ENCODE measurements around the gene SPG11. TPM values are rescaled to one million over a fixed set of nuclear protein-coding genes. Genes with fewer than 3 reads are reported as not detected.
"Not testable (repeated sequence)": the region's sequence is repeated elsewhere in the genome, so short reads cannot be mapped to it uniquely, and the experiment has no call there.

The SPG11 gene
- total RNA-seq, 2 donors from 2014 or later, result 55.7 to 98.4 TPM

GRCh38 chr15:44692659-44693058 lies 29.2 kb upstream of the SPG11 start:
- Mint-ChIP-seq H3K9me3 (peaks cover 2% of the 10 kb centered on the region), H3K27ac (no peak overlapping the region), H3K27me3 (no peaks in the 10 kb centered on the region), H3K36me3 (ENCODE audit: low read depth) (no peaks in the 10 kb centered on the region), H3K4me1 (peaks cover 6% of the 10 kb centered on the region), H3K4me3 (no peak overlapping the region)
- no peak for ATAC-seq (replicated peaks)

- H3K27me3 Mint-ChIP-seq, H3K4me1 Mint-ChIP-seq, H3K27ac Mint-ChIP-seq: not testable (repeated sequence)
Measured at GRCh38 chr15:44690245-44690644, 26.8 kb upstream of the SPG11 start.

GRCh38 chr15:44689318-44689717 lies 25.9 kb upstream of the SPG11 start:
- H3K27ac Mint-ChIP-seq; ATAC-seq (replicated peaks); H3K27me3 Mint-ChIP-seq; H3K36me3 Mint-ChIP-seq (ENCODE audit: low read depth); H3K4me1 Mint-ChIP-seq; H3K4me3 Mint-ChIP-seq: not testable (repeated sequence)
- peaks cover 17% of the 10 kb centered on the region for H3K9me3 Mint-ChIP-seq

More at GRCh38 chr15:44690245-44690644, 26.8 kb upstream of the SPG11 start:
- peaks cover 15% of the 10 kb centered on the region for H3K9me3 Mint-ChIP-seq
- H3K4me3 Mint-ChIP-seq; H3K36me3 Mint-ChIP-seq (ENCODE audit: low read depth): not testable (repeated sequence)
- ATAC-seq (replicated peaks), result peak; percentile 37

GRCh38 chr15:44682809-44683682 lies 19.6 kb upstream of the SPG11 start:
- not testable (repeated sequence) for H3K36me3 Mint-ChIP-seq (ENCODE audit: low read depth); H3K27me3 Mint-ChIP-seq
- H3K4me1 Mint-ChIP-seq, result peaks cover 45% of the 10 kb centered on the region
- ATAC-seq (replicated peaks), result peak; percentile 79
- H3K4me3 Mint-ChIP-seq, result peak overlapping the region; percentile 88
- H3K27ac Mint-ChIP-seq, result peak overlapping the region; percentile 94
- peaks cover 30% of the 10 kb centered on the region for H3K9me3 Mint-ChIP-seq

GRCh38 chr15:44682211-44682610 lies 18.7 kb upstream of the SPG11 start:
- Mint-ChIP-seq H3K36me3 (ENCODE audit: low read depth) (no peaks in the 10 kb centered on the region), H3K9me3 (peaks cover 24% of the 10 kb centered on the region), H3K27me3 (no peaks in the 10 kb centered on the region), H3K4me1 (peaks cover 50% of the 10 kb centered on the region), H3K4me3 (peak overlapping the region; percentile 88), H3K27ac (peak overlapping the region; percentile 94)
- ATAC-seq (replicated peaks), result peak; percentile 78

- peaks cover 60% of the 10 kb centered on the region for H3K4me1 Mint-ChIP-seq
- H3K9me3 Mint-ChIP-seq, result peaks cover 12% of the 10 kb centered on the region
- peak overlapping the region; percentile 88 for H3K4me3 Mint-ChIP-seq
- ATAC-seq (replicated peaks), result peak; percentile 90
- no peaks in the 10 kb centered on the region for H3K36me3 Mint-ChIP-seq (ENCODE audit: low read depth)
- H3K27ac Mint-ChIP-seq, result peak overlapping the region; percentile 72
- H3K27me3 Mint-ChIP-seq, result no peaks in the 10 kb centered on the region
Measured at GRCh38 chr15:44676676-44677075, 13.2 kb upstream of the SPG11 start.

- Mint-ChIP-seq H3K27ac (peak overlapping the region; percentile 72), H3K4me3 (peak overlapping the region; percentile 88), H3K4me1 (peaks cover 57% of the 10 kb centered on the region), H3K9me3 (peaks cover 10% of the 10 kb centered on the region), H3K27me3 (no peaks in the 10 kb centered on the region), H3K36me3 (ENCODE audit: low read depth) (no peaks in the 10 kb centered on the region)
- ATAC-seq (replicated peaks), result no peak
Measured at GRCh38 chr15:44675911-44676310, 12.4 kb upstream of the SPG11 start.

GRCh38 chr15:44673639-44674038 lies 10.2 kb upstream of the SPG11 start:
- Mint-ChIP-seq H3K4me3 (no peak overlapping the region), H3K9me3 (peaks cover 3% of the 10 kb centered on the region), H3K27ac (no peak overlapping the region), H3K27me3 (no peaks in the 10 kb centered on the region), H3K36me3 (ENCODE audit: low read depth) (no peaks in the 10 kb centered on the region), H3K4me1 (peaks cover 53% of the 10 kb centered on the region)
- ATAC-seq (replicated peaks), result no peak

GRCh38 chr15:44670087-44670950 lies 6.9 kb upstream of the SPG11 start:
- ATAC-seq (replicated peaks), result no peak
- Mint-ChIP-seq H3K4me3 (peak overlapping the region; percentile 57), H3K27me3 (no peaks in the 10 kb centered on the region), H3K4me1 (peaks cover 47% of the 10 kb centered on the region), H3K36me3 (ENCODE audit: low read depth) (no peaks in the 10 kb centered on the region), H3K27ac (peak overlapping the region; percentile 63), H3K9me3 (peaks cover 3% of the 10 kb centered on the region)

GRCh38 chr15:44668921-44669320 lies 5.5 kb upstream of the SPG11 start:
- H3K27ac Mint-ChIP-seq, result peak overlapping the region; percentile 31
- peak overlapping the region; percentile 1 for H3K4me3 Mint-ChIP-seq
- no peaks in the 10 kb centered on the region for H3K27me3 Mint-ChIP-seq
- peaks cover 3% of the 10 kb centered on the region for H3K9me3 Mint-ChIP-seq
- peaks cover 42% of the 10 kb centered on the region for H3K4me1 Mint-ChIP-seq
- no peak for ATAC-seq (replicated peaks)
- peaks cover 7% of the 10 kb centered on the region for H3K36me3 Mint-ChIP-seq (ENCODE audit: low read depth)

GRCh38 chr15:44667039-44667360 lies 3.5 kb upstream of the SPG11 start:
- H3K36me3 Mint-ChIP-seq (ENCODE audit: low read depth), result peaks cover 21% of the 10 kb centered on the region
- no peak for ATAC-seq (replicated peaks)
- no peaks in the 10 kb centered on the region for H3K27me3 Mint-ChIP-seq
- peaks cover 31% of the 10 kb centered on the region for H3K4me1 Mint-ChIP-seq
- no peaks in the 10 kb centered on the region for H3K9me3 Mint-ChIP-seq
- peak overlapping the region; percentile 94 for H3K4me3 Mint-ChIP-seq
- H3K27ac Mint-ChIP-seq, result peak overlapping the region; percentile 97

GRCh38 chr15:44666210-44667038 lies 3.0 kb upstream of the SPG11 start:
- Mint-ChIP-seq H3K36me3 (ENCODE audit: low read depth) (peaks cover 21% of the 10 kb centered on the region), H3K27me3 (no peaks in the 10 kb centered on the region), H3K4me3 (peak overlapping the region; percentile 94), H3K27ac (peak overlapping the region; percentile 97), H3K4me1 (peaks cover 25% of the 10 kb centered on the region), H3K9me3 (no peaks in the 10 kb centered on the region)
- ATAC-seq (replicated peaks), result no peak

GRCh38 chr15:44662478-44663409 lies 718 bp downstream of the SPG11 start:
- H3K4me3 Mint-ChIP-seq, result peak overlapping the region; percentile 94

More at GRCh38 chr15:44662478-44663409, 718 bp downstream of the SPG11 start:
- Mint-ChIP-seq H3K36me3 (ENCODE audit: low read depth) (peaks cover 55% of the 10 kb centered on the region), H3K27ac (peak overlapping the region; percentile 97), H3K4me1 (peaks cover 19% of the 10 kb centered on the region), H3K27me3 (no peaks in the 10 kb centered on the region), H3K9me3 (no peaks in the 10 kb centered on the region)
- peak; percentile 56 for ATAC-seq (replicated peaks)
